ENCODE results near the gene PCSK6.
"Not testable (repeated sequence)": the region's sequence is repeated elsewhere in the genome, so short reads cannot be mapped to it uniquely, and the experiment has no call there.

The PCSK6 gene

GRCh38 chr15:101353240-101353639 is 136.3 kb downstream of the PCSK6 start:
- DNase-seq = no peak

GRCh38 chr15:101351736-101352135 is 137.8 kb downstream of the PCSK6 start:
- DNase-seq = no peak

GRCh38 chr15:101349047-101349951 is 140.2 kb downstream of the PCSK6 start:
- DNase-seq = no peak

GRCh38 chr15:101348643-101349042 is 140.9 kb downstream of the PCSK6 start:
- no peak for DNase-seq

- no peak for DNase-seq
Measured at GRCh38 chr15:101348015-101348414, 141.5 kb downstream of the PCSK6 start.

GRCh38 chr15:101347454-101347853 is 142.1 kb downstream of the PCSK6 start:
- DNase-seq = no peak

- DNase-seq = no peak
Measured at GRCh38 chr15:101346928-101347327, 142.6 kb downstream of the PCSK6 start.

- no peak for DNase-seq
Measured at GRCh38 chr15:101342056-101342455, 147.5 kb downstream of the PCSK6 start.

- no peak for DNase-seq
Measured at GRCh38 chr15:101338502-101339057, 150.9 kb downstream of the PCSK6 start.

- no peak for DNase-seq
Measured at GRCh38 chr15:101337976-101338375, 151.5 kb downstream of the PCSK6 start.

GRCh38 chr15:101333907-101334789 is 155.4 kb downstream of the PCSK6 start:
- not testable (repeated sequence) for DNase-seq

GRCh38 chr15:101332061-101332467 is 157.4 kb downstream of the PCSK6 start:
- no peak for DNase-seq

GRCh38 chr15:101329867-101330380 is 159.6 kb downstream of the PCSK6 start:
- no peak for DNase-seq

GRCh38 chr15:101329309-101329863 is 160.1 kb downstream of the PCSK6 start:
- no peak for DNase-seq

GRCh38 chr15:101328001-101328400 is 161.5 kb downstream of the PCSK6 start:
- no peak for DNase-seq

GRCh38 chr15:101327147-101327740 is 162.3 kb downstream of the PCSK6 start:
- DNase-seq = no peak

GRCh38 chr15:101326462-101327146 is 162.9 kb downstream of the PCSK6 start:
- no peak for DNase-seq

GRCh38 chr15:101326026-101326315 is 163.5 kb downstream of the PCSK6 start:
- no peak for DNase-seq

- DNase-seq = no peak
Measured at GRCh38 chr15:101325263-101326025, 164.1 kb downstream of the PCSK6 start.

- no peak for DNase-seq
Measured at GRCh38 chr15:101324524-101325177, 164.9 kb downstream of the PCSK6 start.

Data from fibroblast of skin of scalp (primary cell).